Measurements from ENCODE around the gene NF1. TPM values are rescaled to one million over a fixed set of nuclear protein-coding genes. Genes with fewer than 3 reads are reported as not detected.

The NF1 gene
- total RNA-seq, 4 donors from 2014 or later, result 23.6 to 47.3 (median 32.0) TPM

GRCh38 chr17:31067691-31068184, 27.0 kb upstream of the NF1 start:
- Histone ChIP-seq H3K4me1 (peaks cover 7 to 8% of the 10 kb centered on the region in 2 donors), H3K4me3 (no peak overlapping the region), H3K9me3 (no peaks in the 10 kb centered on the region), H3K36me3 (no peaks in the 10 kb centered on the region), H3K27me3 (no peaks in the 10 kb centered on the region), H3K27ac (peak overlapping the region in 3 of 4 donors; percentile 14 to 24 (median 21))
- in situ Hi-C loops (cut with MboI; ENCODE audit: low sequenced_read_pairs in 4 of 4) (no loop called here), intact Hi-C loops (cut with DNase I; ENCODE audit: low total_unique reads) (no loop called here)
- DNase-seq (no peak), ATAC-seq (peak in 1 of 2 donors; percentile 44)
- TF ChIP-seq CTCF (IDR thresholded peaks at IDR 0.05 in 4 of 5, conservative IDR thresholded peaks at IDR 0.05 in 1 of 5), result no peak
- no peak for TF ChIP-seq POLR2A (IDR thresholded peaks at IDR 0.05)

GRCh38 chr17:31068291-31068690, 26.5 kb upstream of the NF1 start:
- Histone ChIP-seq H3K27ac (peak overlapping the region in 3 of 4 donors; percentile 14 to 24 (median 21)), H3K36me3 (no peaks in the 10 kb centered on the region), H3K4me1 (peaks cover 7 to 8% of the 10 kb centered on the region in 2 donors), H3K9me3 (no peaks in the 10 kb centered on the region), H3K27me3 (no peaks in the 10 kb centered on the region), H3K4me3 (no peak overlapping the region)
- DNase-seq (peak in 1 of 2 donors; percentile 13), ATAC-seq (no peak)
- TF ChIP-seq POLR2A (IDR thresholded peaks at IDR 0.05), result no peak
- no peak for TF ChIP-seq CTCF (IDR thresholded peaks at IDR 0.05 in 4 of 5, conservative IDR thresholded peaks at IDR 0.05 in 1 of 5)
- intact Hi-C loops (cut with DNase I; ENCODE audit: low total_unique reads), result no loop called here
- in situ Hi-C loops (cut with MboI; ENCODE audit: low sequenced_read_pairs in 4 of 4), result no loop called here

GRCh38 chr17:31072186-31072585, 22.6 kb upstream of the NF1 start:
- no peaks in the 10 kb centered on the region for H3K36me3 ChIP-seq
- H3K4me3 ChIP-seq, result no peak overlapping the region
- in situ Hi-C loops (cut with MboI; ENCODE audit: low sequenced_read_pairs in 4 of 4), result no loop called here
- no peaks in the 10 kb centered on the region for H3K27me3 ChIP-seq
- ATAC-seq (no peak), DNase-seq (no peak)
- intact Hi-C loops (cut with DNase I; ENCODE audit: low total_unique reads), result no loop called here
- H3K9me3 ChIP-seq, result no peaks in the 10 kb centered on the region
- no peak overlapping the region for H3K27ac ChIP-seq
- peaks cover 7 to 8% of the 10 kb centered on the region in 2 donors for H3K4me1 ChIP-seq
- TF ChIP-seq CTCF (IDR thresholded peaks at IDR 0.05 in 4 of 5, conservative IDR thresholded peaks at IDR 0.05 in 1 of 5), result no peak
- TF ChIP-seq POLR2A (IDR thresholded peaks at IDR 0.05), result no peak

- Histone ChIP-seq H3K4me1 (no peaks in the 10 kb centered on the region), H3K27me3 (no peaks in the 10 kb centered on the region), H3K9me3 (no peaks in the 10 kb centered on the region), H3K27ac (no peak overlapping the region), H3K36me3 (no peaks in the 10 kb centered on the region), H3K4me3 (no peak overlapping the region)
- intact Hi-C loops (cut with DNase I; ENCODE audit: low total_unique reads) (no loop called here), in situ Hi-C loops (cut with MboI; ENCODE audit: low sequenced_read_pairs in 4 of 4) (no loop called here)
- ATAC-seq, result no peak
- TF ChIP-seq POLR2A (IDR thresholded peaks at IDR 0.05) (no peak), CTCF (IDR thresholded peaks at IDR 0.05 in 4 of 5, conservative IDR thresholded peaks at IDR 0.05 in 1 of 5) (no peak)
- DNase-seq, result no peak
These were observed 21.4 kb upstream of the NF1 start for GRCh38 chr17:31073411-31073810.
